Uterus (tissue), 4 donors: ENCODE data around the gene TTC17. TPM values are rescaled to one million over a fixed set of nuclear protein-coding genes. Genes with fewer than 3 reads are reported as not detected.
"Not testable (repeated sequence)": the region's sequence is repeated elsewhere in the genome, so short reads cannot be mapped to it uniquely, and the experiment has no call there.

Experiments
- DNase-seq, 2 donors: peaks; one replicate each; pipeline ENCODE4 v3.0.0-alpha.2; 2019 to 2020
- H3K27ac ChIP-seq, 2 donors: fragments of 200-600 bp; sonication (generic); 1 replicate in 1 of 2; 2 replicates in 1 of 2; pipeline ENCODE4 v1.5.1; 2016 to 2018
- H3K27me3 ChIP-seq, 2 donors: fragments of 200-600 bp; sonication (generic); one replicate each; pipeline ENCODE4 v1.5.1; 2018 to 2019; ENCODE audit warnings: control low read depth in 1 of 2
- H3K36me3 ChIP-seq, 2 donors: fragments of 200-600 bp; sonication (generic); one replicate each; pipeline ENCODE4 v1.5.1; 2019; ENCODE audit warnings: control low read depth in 1 of 2
- H3K4me1 ChIP-seq, 2 donors: fragments of 200-600 bp; sonication (generic); one replicate each; pipeline ENCODE4 v1.5.1; 2018 to 2019; ENCODE audit warnings: control low read depth in 1 of 2
- H3K4me3 ChIP-seq, 2 donors: fragments of 200-600 bp; sonication (generic); 1 replicate in 1 of 2; 2 replicates in 1 of 2; pipeline ENCODE4 v1.5.1; 2018 to 2019; ENCODE audit warnings: mild to moderate bottlenecking in 1 of 2
- H3K9me3 ChIP-seq, 2 donors: fragments of 200-600 bp; sonication (generic); one replicate each; pipeline ENCODE4 v1.5.1; 2019; ENCODE audit warnings: control low read depth in 1 of 2
- POLR2A ChIP-seq, 2 donors: fragments of 450-650 bp; IDR thresholded peaks; one replicate each; pipeline ENCODE4 v1.6.1; 2016; ENCODE audit warnings: antibody characterized with exemption in 2 of 2, mild to moderate bottlenecking in 1 of 2, moderate library complexity in 1 of 2
- intact Hi-C: fragments of 100-400 bp; cut with DNase I; formaldehyde crosslinking; loops from one replicate; pipeline ENCODE4 v1.15.1; 2023; ENCODE audit warnings: low total_unique reads
- total RNA-seq, 4 donors: library from RNA; depleted of rRNA in 3 of 4; stranded (reverse); fragments of >200 nt in 3 of 4; gene quantifications; one replicate each; pipeline versions ENCODE4 v1.1.0 to v1.2.4, GENCODE V29; 2014 to 2023
- TF ChIP-seq, protein P1 (sequence below), 4 experiments: fragments of 200-600 bp in 2 of 4; fragments of 450-650 bp in 2 of 4; sonication (generic) in 2 of 4; IDR thresholded peaks; one replicate each; pipeline ENCODE4 v1.5.1; 2016 to 2019; ENCODE audit warnings: antibody characterized with exemption in 4 of 4, mild to moderate bottlenecking in 2 of 4, moderate library complexity in 1 of 4
- donor health status: DM: yes; HTN: yes; CAD: no.

TTC17 gene
- total RNA-seq, 4 donors from 2014 or later, result 94.7 to 182 (median 126) TPM

DNA sequence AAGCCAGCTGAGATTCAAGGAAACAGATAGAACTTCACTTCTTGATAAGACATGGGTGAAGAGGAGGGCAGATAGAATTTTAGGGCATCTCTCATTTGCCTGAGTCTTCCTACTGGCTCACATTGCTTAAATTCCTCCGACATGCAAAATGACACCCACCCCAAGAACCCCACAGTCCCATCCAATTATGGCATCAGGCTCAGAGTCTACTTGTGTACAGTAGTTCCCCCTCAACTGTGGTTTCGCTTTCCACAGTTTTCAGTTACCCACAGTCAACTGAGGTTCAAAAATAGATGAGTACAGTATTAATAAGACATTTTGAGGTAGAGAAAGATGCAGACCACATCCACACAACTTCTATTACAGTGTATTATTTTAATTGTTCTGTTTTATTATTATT lies 99.8 kb downstream of the TTC17 start:
- H3K27ac ChIP-seq, result no peak overlapping the region
- TF ChIP-seq POLR2A (IDR thresholded peaks at IDR 0.05), result no peak
- TF ChIP-seq, protein P1, sequence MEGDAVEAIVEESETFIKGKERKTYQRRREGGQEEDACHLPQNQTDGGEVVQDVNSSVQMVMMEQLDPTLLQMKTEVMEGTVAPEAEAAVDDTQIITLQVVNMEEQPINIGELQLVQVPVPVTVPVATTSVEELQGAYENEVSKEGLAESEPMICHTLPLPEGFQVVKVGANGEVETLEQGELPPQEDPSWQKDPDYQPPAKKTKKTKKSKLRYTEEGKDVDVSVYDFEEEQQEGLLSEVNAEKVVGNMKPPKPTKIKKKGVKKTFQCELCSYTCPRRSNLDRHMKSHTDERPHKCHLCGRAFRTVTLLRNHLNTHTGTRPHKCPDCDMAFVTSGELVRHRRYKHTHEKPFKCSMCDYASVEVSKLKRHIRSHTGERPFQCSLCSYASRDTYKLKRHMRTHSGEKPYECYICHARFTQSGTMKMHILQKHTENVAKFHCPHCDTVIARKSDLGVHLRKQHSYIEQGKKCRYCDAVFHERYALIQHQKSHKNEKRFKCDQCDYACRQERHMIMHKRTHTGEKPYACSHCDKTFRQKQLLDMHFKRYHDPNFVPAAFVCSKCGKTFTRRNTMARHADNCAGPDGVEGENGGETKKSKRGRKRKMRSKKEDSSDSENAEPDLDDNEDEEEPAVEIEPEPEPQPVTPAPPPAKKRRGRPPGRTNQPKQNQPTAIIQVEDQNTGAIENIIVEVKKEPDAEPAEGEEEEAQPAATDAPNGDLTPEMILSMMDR (IDR thresholded peaks at IDR 0.05), result no peak
- no peaks in the 10 kb centered on the region for H3K9me3 ChIP-seq
- intact Hi-C loops, result no loop called here
- H3K4me3 ChIP-seq, result no peak overlapping the region
- no peaks in the 10 kb centered on the region for H3K27me3 ChIP-seq
- H3K36me3 ChIP-seq, result no peaks in the 10 kb centered on the region
- no peaks in the 10 kb centered on the region for H3K4me1 ChIP-seq
- DNase-seq, result no peak

DNA sequence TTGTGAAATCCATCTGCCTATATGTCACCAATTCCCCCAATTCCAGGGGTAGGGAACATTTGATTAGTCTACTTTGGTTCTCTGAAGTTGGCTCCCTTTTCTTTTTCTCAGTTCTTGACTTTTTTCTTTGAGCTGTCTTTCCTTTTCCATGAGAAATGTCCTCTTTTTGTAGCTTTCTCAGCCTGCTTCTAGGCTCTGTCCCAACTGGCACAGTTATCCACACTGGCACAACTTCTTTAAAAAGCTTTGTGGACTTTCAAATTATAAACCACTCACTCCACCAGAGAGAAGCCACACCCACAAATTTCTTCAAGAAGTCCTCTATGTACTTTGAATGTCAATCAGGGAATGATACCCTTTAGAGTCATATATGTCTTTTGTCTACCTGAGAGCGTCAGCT lies 100.5 kb downstream of the TTC17 start:
- Histone ChIP-seq H3K9me3 (no peaks in the 10 kb centered on the region), H3K4me1 (no peaks in the 10 kb centered on the region), H3K4me3 (no peak overlapping the region), H3K36me3 (no peaks in the 10 kb centered on the region), H3K27ac (no peak overlapping the region), H3K27me3 (no peaks in the 10 kb centered on the region)
- TF ChIP-seq, protein P1 (IDR thresholded peaks at IDR 0.05), result no peak
- no peak for TF ChIP-seq POLR2A (IDR thresholded peaks at IDR 0.05)
- intact Hi-C loops, result no loop called here
- no peak for DNase-seq

DNA sequence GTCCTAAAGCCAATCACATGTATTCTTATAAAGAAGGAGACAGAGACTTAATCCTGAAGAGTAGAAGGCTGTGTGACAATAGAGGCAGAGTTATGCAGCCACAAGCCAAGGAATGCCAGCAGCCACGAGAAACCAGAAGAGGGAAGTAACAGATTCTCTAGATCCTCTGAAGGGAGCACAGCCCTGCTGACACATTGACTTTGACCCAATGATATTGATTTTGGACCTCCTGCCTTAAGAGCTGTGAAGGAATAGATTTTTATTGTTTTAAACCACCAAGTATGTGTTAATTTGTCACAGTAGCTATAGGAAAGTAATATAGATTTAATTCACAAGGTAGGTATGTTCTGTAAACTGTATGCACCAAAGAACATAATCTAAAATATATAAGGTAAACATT lies 103.6 kb downstream of the TTC17 start:
- no peak for DNase-seq
- H3K27ac ChIP-seq, result no peak overlapping the region
- no peaks in the 10 kb centered on the region for H3K9me3 ChIP-seq
- no peaks in the 10 kb centered on the region for H3K4me1 ChIP-seq
- TF ChIP-seq, protein P1 (IDR thresholded peaks at IDR 0.05), result no peak
- no peak for TF ChIP-seq POLR2A (IDR thresholded peaks at IDR 0.05)
- no peak overlapping the region for H3K4me3 ChIP-seq
- no peaks in the 10 kb centered on the region for H3K27me3 ChIP-seq
- no peaks in the 10 kb centered on the region for H3K36me3 ChIP-seq
- intact Hi-C loops, result no loop called here

DNA sequence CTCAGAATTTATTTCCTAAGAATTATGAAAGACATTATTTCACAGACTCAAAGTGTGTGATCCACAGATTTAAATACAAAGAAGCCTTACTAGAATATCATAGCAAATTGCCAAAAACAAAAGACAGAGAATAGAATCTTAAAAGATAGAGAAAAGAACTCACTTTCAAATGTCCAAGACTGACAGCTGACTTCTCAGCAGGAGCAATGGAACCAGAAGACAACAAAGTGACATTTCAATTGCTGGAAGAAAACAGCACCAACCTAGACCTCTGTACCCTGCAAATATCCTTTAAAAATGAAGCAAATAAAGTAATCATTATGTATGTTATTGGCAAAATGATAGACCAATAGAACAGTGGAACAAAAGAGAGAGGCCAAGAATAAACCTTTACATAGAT lies 109.2 kb downstream of the TTC17 start:
- TF ChIP-seq POLR2A (IDR thresholded peaks at IDR 0.05), result no peak
- intact Hi-C loops, result no loop called here
- no peak for DNase-seq
- no peaks in the 10 kb centered on the region for H3K27me3 ChIP-seq
- H3K9me3 ChIP-seq, result peaks cover 0 to 7% of the 10 kb centered on the region in 2 donors
- no peak overlapping the region for H3K4me3 ChIP-seq
- no peak overlapping the region for H3K27ac ChIP-seq
- H3K4me1 ChIP-seq, result no peaks in the 10 kb centered on the region
- H3K36me3 ChIP-seq, result no peaks in the 10 kb centered on the region

DNA sequence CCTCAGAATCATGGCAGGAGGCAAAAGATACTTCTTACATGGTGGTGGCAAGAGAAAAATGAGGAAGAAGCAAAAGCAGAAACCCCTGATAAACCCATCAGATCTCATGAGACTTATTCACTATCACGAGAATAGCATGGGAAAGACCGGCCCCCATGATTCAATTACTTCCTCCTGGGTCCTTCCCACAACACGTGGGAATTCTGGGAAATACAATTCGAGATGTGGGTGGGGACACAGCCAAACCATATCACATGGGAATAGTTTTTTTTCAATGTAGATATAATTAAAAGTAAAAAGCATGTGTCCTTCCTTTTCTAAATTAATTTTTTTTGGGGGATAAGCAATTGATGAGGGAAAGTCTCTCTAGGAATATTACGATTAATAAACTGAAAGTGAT lies 118.8 kb downstream of the TTC17 start:
- H3K27me3 ChIP-seq, H3K36me3 ChIP-seq, DNase-seq, H3K4me1 ChIP-seq, intact Hi-C loops, H3K27ac ChIP-seq, H3K4me3 ChIP-seq: not testable (repeated sequence)
- peaks cover 0 to 15% of the 10 kb centered on the region in 2 donors for H3K9me3 ChIP-seq

DNA sequence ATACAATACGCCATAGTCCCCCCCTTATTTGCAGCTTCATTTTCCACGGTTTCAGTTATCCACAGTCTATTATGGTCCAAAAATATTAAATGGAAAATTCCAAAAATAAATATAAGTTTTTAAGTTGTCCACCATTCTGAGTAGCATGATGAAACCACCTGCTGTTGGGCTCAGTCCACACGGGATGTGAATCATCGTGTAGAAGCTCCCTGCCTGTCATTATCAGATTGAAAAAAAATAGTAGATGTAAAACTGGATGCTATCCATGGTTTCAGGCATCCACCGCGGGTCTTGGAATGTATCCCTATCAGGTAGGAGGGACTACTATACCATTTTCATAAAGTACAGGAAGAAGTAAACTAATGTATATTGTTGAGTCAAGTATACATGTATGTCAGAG lies 127.4 kb downstream of the TTC17 start:
- no peak for DNase-seq
- TF ChIP-seq, protein P1 (IDR thresholded peaks at IDR 0.05), result no peak
- TF ChIP-seq POLR2A (IDR thresholded peaks at IDR 0.05), result no peak
- intact Hi-C loops, result no loop called here

More for the DNA sequence above, 127.4 kb downstream of the TTC17 start:
- Histone ChIP-seq H3K27ac (no peak overlapping the region), H3K9me3 (no peaks in the 10 kb centered on the region), H3K4me3 (no peak overlapping the region), H3K4me1 (no peaks in the 10 kb centered on the region), H3K36me3 (no peaks in the 10 kb centered on the region), H3K27me3 (no peaks in the 10 kb centered on the region)
